Astrocyte (in vitro differentiated cells and primary cell): ENCODE data around the gene PRRX1.

Source experiments
- CTCF ChIP-seq: IDR thresholded peaks from 2 replicates; pipeline ENCODE4 v1.5.1; 2011; ENCODE audit warnings: low read depth, mild to moderate bottlenecking, inconsistent platforms, low read length, moderate library complexity; ENCODE audit not compliant: insufficient read depth
- EZH2 ChIP-seq: IDR thresholded peaks from 2 replicates; pipeline ENCODE4 v1.6.1; 2012; ENCODE audit warnings: mild to moderate bottlenecking, low read length, inconsistent platforms; ENCODE audit not compliant: insufficient read depth

GRCh38 chr1:170703591-170703990, 39.7 kb downstream of the PRRX1 start:
- no peak for TF ChIP-seq EZH2
- no peak for TF ChIP-seq CTCF
